GM19035 (cell line): ENCODE results near the gene MCU.

ENCODE experiments used
- ATAC-seq: cut with Tn5 transposase; IDR thresholded peaks from one replicate; pipeline ENCODE4 v1.9.1; 2021; ENCODE audit not compliant: unreplicated experiment

The MCU gene

DNA sequence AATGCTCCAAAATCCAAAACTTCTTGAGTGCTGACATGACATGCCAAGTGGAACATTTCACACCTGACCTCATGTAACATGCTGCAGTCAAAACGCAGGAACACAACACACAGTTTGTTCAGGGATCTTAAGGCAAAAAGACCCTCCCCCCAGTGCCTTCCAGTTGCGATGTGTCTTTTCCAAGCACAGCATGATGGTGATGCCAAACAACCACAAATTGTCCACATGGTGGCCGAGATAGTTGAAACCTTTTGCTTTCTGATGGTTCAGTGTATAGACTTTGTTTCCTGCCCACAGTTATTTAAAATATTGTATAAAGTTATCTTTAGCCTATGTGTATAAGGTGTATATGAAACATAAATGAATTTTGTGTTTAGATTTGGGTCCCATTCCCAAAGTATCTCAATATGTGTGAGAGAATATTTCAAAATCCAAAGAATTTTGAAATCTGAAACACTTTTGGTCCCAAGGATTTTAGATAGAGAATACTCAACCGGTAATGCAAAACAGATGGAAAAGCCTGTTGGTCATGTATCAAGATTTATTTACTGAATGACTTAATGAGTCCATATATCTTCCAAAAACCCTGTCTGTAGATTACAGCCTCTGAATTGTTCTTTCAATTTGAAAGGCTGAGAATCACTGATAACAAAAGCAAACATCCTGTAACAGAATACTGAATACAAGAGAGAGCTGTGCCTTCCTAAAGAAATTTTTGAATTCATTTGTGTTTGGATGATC is 108.2 kb downstream of the MCU start:
- no peak for ATAC-seq

DNA sequence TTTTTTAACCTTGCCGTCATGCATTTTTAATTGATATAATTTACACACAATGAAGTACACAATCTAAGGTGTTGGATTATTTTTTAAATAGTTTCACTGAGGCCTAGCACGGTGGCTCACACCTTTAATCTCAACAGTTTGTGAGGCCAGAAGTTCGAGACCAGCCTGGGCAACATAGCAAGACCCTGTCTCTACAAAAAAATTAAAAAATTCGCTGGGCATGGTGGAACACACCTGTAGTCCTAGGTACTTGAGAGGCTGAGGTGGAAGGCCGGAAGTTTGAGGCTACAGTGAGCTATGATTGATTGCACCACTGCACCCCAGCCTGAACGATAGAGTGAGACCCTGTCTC is 108.8 kb downstream of the MCU start:
- ATAC-seq: no peak

GRCh38 chr10:72801263-72801868 is 109.4 kb downstream of the MCU start:
- ATAC-seq: no peak

DNA sequence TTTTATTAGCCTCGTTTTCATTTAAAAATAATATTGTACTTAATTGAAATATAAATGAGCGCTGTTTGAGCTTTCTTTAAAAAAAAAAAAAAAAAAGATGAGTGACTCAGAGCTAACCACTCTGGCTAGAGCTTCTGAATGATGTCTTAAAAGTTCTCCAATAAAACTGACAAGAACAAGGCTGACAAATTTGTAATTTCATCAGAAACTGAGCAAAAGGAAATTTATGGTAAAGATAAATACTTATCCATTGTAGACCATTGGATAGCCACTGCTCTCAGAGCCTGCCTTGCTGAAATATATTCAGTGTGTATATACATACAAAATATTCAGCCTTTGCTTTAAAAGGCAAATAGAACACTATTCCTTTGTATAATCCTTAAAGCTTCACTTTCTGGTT is 110.4 kb downstream of the MCU start:
- no peak for ATAC-seq

- ATAC-seq: no peak
Observed at GRCh38 chr10:72802763-72803505, 111.0 kb downstream of the MCU start.

GRCh38 chr10:72808001-72808400 is 116.1 kb downstream of the MCU start:
- ATAC-seq: no peak

DNA sequence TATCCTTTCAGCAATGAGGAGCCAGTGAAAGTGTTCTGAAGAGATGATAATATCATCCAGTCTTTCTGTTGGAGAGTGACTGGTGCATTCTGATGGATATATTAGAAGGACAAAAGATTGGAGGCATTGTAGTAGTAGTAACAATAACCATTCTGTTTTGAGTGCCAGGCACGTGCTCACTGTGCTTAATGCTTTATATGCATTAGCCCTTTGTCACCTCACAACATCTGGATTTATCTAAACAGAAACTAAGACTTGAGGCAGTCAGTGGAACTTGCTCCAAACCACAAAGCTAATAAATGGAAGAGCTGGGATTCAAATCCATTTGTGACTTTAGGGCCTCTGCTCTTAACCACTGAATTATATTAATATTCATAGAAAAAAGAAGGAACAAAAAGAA is 117.1 kb downstream of the MCU start:
- ATAC-seq: no peak

DNA sequence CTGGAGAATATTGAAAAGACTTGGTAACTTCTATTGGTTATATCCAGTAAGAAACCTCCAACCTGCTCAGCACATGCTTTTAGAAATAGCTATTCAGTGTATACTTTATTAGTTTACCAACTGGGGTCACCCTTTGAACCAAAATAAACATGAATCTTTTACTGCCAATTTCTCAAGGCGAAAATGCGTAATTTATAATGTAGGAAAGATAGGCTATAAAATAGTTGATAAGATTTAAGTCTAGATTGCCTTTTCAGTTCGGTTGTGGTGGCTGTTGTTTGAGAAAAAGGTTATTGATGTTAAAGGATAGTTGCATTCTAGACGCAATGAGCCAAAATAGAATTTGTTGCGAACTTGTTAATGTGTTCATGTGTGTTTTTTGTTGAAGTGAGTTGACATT is 119.0 kb downstream of the MCU start:
- ATAC-seq: no peak

GRCh38 chr10:72812415-72812752 is 120.4 kb downstream of the MCU start:
- no peak for ATAC-seq

- ATAC-seq: no peak
Observed at GRCh38 chr10:72812753-72813430, 120.9 kb downstream of the MCU start.

- no peak for ATAC-seq
Observed at GRCh38 chr10:72814099-72814790, 122.3 kb downstream of the MCU start.

DNA sequence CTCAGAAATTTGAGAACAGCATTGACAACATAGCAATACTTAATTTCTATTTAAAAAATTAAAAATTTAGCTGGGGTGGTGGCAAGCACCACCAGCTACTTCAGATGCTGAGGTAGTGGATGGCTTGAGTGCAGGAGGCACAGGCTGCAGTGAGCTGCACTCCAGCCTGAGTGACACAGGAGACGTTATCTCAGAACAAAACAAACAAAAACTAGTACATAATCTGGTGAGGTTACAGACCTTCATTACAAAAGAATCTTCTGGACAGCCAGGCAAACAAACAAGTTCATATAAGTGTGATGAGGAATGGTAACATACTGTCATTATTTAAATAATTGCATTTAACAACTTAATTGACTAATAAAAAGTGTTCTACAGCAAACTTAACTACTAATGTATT is 124.6 kb downstream of the MCU start:
- ATAC-seq: no peak

DNA sequence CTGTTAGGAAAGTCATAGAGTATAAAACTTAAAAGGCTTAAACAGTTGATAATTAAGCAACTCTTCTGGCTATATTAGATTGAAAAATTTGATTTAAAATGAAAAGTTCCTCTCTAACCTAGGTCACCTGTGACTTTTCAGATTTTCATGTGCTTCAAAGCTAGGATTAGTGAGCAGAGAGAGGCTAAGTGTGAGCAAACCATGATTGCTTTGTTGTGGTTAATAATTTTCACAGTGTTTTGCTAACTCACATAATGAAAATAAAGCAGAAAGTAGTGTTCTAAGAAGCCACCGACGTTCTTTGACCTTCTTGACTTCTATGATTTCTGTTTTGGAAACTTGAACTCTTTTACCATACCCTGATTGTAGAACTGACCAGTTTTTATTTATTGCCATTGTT is 126.1 kb downstream of the MCU start:
- ATAC-seq: no peak

DNA sequence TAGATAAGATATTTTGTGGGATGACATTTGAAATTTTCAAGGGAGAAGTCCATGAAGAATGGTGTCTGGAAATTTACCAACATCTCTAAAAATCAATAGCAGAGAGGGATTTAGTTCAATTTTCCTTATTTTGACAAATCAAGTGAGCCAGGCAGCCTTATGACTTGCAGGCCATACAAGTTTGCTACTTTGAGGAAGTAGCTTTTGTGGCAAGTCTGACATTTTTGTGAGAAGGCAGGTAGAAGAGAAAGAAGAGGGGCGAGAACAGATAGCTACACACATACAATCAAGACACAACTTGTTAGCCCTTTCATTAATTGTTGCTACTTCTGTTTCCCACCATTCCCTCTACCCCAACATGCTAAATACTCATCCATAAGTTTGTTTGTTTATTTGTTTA is 127.1 kb downstream of the MCU start:
- no peak for ATAC-seq

DNA sequence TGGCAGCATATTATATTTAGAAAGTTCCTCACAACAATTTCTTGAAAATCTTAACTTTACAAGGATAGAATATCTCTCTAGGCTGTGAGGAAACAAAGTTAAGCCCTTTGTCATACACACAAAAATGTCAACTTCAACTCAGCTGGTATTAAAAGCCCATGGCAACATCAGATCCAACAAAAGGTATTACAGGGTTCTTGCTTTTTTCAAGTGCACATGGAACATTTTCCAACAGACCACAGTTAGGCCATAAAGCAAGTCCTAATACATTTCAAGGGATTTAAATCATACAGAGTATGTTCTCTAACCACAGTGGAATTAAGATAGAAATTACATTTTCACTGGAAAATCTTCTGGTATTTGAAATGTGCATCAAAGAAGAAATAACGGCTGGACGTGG is 129.7 kb downstream of the MCU start:
- no peak for ATAC-seq

- no peak for ATAC-seq
Observed at GRCh38 chr10:72822342-72822986, 130.5 kb downstream of the MCU start.

DNA sequence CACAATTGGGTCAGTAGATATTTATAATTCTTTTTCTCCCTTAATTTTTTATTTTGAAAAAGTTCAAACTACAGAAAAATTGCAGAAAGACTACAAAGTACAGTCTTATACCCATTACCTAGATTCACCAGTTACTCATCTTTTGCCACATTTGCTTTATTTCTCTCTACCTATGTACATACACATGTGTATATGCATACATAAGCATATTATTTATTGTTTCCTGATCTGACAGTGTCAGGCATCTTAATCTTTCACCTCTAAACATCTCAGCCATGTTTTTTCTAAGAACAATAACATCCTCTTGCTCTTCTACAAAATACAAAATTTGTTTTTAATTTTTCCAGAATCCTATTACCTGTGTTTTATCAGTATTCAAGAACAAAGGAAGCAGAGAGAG is 133.2 kb downstream of the MCU start:
- no peak for ATAC-seq

GRCh38 chr10:72826346-72826745 is 134.4 kb downstream of the MCU start:
- no peak for ATAC-seq

DNA sequence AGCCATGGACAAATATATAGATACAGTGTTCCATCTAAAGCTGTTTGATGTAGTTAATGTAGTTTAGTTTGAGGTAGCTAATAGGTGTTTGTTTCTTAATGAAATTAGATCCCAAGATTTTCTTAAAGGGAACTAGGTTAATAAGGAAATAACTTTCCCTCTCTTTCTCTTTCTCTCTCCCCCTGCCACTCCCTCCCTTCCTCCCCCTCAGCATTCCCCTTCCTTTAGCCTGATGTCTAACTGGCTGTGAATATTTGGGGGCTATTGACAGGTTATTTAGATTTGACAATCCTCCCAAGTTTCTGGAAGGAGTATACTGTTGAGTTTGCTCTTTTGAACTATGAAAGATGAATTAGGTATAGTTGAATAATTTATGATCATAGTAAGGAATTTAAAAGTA is 136.4 kb downstream of the MCU start:
- ATAC-seq: no peak

DNA sequence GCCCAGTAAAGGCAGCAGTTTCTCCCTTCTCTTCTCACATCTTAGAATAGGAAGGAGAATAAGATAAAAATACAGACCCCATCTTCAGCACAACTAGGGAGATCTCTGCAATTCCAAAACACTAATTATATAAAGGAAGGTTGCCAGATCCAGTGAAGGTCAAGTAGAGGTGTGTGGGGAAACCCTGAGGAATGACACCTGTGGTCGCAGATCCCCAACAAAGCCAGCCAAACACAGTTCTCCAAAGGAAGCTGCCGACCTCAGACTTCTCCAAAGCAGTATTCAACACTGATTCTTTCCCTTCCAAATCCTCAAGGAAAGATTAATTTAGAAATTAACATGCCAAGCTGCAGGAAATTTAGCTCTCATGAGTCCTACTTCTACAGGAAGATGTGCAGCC is 138.7 kb downstream of the MCU start:
- ATAC-seq: no peak
